NCI-H1105 (cell line): ENCODE data around the gene PSMA7.

ENCODE experiments used
- DNase-seq: peaks from one replicate; lab custom pipeline; 2025; lab: John Stamatoyannopoulos, UW

PSMA7 gene

DNA sequence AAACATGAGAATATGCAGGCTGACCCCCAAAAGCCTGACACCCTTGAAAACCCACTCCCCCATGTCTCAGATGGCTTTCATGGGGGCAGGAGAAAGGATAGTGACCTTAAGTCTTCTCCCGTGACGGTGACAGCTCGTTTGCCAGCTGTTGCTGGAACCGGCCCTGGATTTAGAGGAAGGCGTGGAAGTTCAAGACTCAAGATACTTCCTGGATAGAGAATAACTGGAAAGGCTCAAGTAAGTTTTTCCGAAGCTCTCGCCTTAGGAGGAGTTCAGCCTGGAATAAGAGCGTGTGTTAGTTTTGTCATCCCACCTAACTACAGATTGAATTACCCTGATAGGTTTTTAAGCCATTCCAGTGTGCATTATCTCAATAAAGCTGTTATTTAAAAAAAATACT is 28.1 kb upstream of the PSMA7 start:
- no peak for DNase-seq

DNA sequence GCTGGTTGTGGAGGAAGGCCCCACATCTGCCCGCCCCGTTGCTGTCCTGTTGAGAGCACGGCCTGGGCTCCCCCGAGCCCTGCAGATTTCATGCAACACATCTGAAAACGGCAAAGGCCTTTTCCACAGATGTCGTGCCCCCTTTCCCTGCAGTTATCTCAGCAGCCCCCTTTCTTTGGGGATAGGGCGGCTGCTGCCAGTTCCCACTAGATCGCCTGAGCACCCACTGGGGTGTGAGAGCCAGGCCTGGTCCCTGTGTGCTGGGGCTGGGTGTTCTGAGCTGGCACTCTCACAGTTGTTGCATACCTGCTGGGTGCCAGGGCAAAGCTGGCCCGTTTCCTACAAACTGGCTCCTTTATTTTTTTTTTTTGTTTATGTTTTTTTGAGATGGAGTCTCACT is 27.3 kb upstream of the PSMA7 start:
- no peak for DNase-seq

DNA sequence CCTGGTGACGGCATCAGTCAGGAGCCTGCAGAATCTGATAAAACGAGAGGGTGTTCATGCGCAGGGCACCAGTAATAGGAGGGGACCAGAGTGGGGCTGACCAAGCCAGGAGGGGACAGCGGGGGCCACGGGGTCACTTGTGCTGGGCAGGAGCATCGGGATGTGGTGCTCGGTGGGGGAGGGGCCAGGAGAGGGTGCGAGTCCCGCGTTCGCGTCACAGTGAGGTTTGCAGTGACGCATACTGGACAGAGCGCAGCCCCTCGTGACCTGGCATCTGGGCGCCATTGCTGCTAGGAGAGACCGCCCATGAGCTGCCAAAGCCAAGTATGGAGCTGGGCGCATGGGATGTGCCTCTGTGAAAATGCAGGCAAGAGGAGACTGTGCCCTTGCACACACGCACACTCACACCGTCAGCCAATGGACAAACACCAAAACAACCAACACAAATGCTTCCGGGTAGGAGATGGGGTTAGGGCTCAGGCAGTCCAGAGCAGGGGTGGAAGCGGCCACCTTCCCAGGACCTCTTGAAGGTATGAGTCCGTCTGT is 25.8 kb upstream of the PSMA7 start:
- no peak for DNase-seq

GRCh38 chr20:62168061-62168460 is 24.9 kb upstream of the PSMA7 start:
- DNase-seq: no peak

- no peak for DNase-seq
Observed at GRCh38 chr20:62167474-62167873, 24.3 kb upstream of the PSMA7 start.

- DNase-seq: no peak
Observed at GRCh38 chr20:62165762-62166399, 22.7 kb upstream of the PSMA7 start.

DNA sequence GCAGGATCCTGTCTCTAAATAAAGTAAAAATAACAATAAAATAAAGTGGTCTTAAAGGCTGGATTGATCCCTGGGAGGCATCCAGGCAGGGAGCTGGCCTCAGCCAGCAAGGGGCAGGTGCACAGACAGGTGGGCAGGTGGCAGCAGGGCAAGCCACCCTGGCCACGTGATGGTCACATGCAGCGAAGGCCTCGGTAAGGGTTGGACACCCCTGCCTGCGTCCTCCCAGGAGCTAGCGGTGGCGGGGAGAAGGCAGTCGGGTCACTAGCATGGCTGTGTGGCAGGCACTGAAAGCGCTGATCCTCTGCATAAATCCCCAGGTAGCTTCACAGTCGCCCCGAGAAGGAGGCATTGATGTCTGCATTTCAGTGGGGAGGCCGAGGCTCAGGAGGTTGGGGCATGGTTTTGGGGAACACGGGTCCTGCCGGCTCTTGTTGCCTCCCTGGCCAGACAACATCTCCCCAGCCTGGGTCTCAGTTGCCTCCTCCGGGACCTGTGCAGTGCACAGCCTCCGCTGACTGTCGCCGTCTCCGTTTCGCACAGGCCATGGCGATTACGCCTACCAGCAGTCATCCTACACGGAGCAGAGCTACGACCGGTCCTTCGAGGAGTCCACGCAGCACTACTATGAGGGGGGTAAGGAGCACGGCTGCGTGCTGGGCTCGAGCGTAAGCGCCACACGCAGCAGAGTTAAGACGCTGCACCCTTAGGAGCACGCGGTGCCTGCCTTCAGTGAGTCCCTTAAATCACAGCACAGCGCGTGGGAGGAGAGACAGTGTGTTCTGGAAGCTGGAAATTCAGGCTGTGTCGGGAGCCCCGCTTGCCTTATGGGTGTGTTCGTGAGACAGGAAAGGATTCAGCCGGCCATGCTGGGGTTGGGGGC is 21.9 kb upstream of the PSMA7 start:
- no peak for DNase-seq

DNA sequence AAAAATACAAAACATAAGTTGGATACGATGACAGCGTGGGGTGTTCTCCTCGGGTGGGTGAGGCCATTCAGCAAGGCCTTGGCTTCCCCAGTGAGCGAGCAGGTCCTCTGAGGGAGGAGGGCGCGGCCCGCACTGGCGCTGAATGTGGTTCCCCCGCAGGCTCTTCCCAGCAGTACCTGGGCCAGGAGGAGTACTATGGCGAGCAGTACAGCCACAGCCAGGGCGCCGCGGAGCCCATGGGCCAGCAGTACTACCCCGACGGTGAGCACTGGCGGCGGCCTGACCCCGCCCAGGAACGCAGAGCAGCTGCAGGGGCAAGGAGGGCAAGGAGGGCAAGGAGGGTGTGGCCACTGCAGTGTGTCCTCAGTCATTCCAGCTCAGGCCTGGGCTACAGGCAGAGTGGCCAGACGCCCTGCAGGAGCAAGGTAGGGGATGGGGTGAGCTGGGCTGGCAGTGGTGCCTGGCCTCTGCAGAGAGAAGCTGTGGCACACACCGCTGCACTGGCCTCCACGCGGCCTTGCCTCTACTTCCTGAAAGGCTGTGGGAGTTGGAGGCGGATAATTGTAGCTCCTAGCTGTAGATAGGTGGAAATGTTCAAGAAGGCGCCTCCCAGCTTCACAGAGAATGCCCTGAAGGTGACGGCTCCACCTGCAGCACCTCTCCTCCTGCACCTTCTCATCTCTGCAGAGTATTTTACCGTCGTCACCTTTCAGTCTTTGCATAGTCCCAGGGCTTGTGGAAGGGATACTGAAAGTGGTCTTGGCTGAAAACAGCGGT is 21.0 kb upstream of the PSMA7 start:
- no peak for DNase-seq

DNA sequence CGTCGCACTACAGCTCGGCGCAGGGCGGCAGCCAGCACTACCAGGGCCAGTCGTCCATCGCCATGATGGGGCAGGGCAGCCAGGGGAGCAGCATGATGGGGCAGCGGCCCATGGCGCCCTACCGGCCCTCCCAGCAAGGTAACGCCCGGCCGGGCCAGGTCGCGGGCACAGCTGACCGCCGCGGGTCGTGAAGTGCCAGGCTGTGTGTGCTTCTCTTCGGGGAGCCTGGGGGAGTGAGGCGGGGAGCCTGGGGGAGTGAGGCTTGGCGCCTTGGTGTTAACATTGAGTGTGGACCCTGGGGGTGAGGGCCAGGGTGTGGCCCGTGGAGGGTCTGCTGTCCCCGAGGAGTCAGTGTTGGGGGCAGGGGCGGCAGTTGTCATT is 20.3 kb upstream of the PSMA7 start:
- DNase-seq: no peak

- DNase-seq: no peak
Observed at GRCh38 chr20:62162765-62163484, 19.7 kb upstream of the PSMA7 start.

DNA sequence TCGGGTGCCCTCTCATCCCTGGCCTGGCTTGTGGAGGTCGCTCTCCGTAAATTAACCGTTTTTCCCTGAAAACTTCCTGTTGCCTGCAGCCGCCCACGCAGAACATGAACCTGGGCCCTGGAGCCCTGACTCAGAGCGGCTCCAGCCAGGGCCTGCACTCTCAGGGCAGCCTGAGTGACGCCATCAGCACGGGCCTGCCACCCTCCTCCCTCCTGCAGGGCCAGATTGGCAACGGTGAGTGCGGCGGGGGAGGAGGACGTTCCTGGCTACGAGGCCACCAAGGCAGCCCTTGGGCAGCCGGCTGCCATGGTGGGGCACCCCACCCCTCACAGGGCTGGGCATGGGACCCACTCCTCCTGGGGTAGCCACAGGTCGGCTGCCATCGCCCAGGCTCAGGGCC is 18.2 kb upstream of the PSMA7 start:
- no peak for DNase-seq

GRCh38 chr20:62160876-62161275 is 17.7 kb upstream of the PSMA7 start:
- no peak for DNase-seq

GRCh38 chr20:62160253-62160652 is 17.1 kb upstream of the PSMA7 start:
- DNase-seq: no peak

DNA sequence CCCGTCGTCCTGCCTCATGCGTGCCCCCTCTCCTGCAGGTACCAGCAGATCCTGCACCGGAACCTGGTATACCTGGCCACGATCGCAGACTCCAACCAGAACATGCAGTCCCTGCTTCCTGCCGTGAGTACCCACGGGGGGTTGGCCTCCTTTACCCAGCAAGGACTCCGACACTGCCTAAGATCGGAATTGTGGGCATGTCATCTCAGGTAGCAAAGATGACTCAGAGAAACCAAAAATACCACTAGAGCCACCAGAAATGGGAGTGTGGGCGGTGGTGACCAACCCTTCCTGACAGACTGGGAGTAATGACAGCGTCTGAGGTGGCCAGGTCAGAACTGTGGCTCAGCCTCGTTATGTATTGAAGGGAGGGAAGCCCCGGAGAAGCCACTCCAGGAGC is 16.6 kb upstream of the PSMA7 start:
- DNase-seq: no peak

DNA sequence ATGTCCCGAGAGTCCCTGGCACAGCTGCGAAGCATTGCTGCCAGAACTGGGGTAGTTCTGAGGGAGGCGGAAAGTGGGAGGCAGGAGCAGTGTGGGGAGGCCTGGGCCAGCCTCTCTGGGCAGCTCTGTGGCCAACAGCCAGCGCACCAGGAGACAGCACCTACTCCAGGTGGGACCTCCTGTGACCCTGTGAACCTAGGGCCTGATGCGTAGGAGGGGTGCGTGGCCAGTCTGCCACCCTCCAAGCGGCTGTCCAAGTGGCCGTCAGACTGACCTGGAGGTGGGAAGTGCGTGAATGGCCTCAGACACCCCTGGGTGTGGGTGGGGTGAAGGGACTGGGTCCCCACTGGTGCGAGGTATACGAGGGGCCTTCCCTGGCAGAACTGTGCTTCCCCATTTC is 15.9 kb upstream of the PSMA7 start:
- DNase-seq: no peak

GRCh38 chr20:62158541-62158940 is 15.3 kb upstream of the PSMA7 start:
- no peak for DNase-seq

DNA sequence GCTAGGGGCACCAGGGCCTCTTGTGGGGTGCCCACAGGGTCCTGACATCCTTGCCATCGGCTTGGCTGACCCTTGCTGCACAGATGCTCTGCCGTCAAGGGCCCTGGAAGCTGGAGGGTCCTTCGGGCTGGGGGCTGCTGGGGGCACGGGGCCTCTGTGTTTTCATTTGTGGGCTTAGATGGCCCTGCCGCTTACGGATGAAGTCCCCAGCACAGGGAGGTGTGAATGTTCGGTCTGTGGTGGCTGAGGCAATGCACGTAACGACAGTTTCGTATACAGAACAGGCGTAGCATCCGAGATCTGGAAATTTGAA is 14.8 kb upstream of the PSMA7 start:
- DNase-seq: no peak

DNA sequence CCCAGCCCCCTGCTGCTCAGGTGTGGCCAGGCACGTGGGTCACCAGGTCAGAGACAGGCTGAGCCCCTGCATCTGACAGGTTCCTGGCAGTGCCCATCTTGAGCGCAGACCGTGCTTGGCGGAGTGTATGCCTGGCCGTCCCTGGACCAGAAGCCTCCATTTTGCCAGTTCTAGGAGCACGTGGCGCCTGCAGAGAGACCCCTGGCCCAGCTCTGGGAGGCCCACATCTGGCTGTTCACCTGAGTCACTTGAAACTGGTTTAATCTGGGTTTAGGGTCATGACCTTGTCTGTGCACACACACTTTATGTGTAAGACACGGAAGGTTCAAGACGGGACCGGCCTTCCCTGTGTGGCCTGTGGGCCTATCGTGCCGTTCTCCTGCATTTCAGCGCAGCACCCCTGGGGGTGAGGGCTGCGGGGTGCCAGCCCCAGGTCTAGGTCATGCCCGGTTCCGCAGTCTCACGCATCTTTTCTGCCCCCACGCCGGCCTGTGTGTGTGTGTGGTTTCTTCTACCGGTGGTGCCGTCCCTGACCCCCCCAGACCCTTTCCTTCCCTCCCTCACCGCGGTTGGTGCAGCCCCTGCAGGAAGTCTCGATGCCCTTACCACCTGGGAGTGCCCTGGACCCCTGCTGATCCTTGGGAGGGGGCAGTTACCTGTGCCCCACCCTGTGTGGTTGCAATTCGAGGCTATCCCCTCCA is 14.3 kb upstream of the PSMA7 start:
- no peak for DNase-seq

DNA sequence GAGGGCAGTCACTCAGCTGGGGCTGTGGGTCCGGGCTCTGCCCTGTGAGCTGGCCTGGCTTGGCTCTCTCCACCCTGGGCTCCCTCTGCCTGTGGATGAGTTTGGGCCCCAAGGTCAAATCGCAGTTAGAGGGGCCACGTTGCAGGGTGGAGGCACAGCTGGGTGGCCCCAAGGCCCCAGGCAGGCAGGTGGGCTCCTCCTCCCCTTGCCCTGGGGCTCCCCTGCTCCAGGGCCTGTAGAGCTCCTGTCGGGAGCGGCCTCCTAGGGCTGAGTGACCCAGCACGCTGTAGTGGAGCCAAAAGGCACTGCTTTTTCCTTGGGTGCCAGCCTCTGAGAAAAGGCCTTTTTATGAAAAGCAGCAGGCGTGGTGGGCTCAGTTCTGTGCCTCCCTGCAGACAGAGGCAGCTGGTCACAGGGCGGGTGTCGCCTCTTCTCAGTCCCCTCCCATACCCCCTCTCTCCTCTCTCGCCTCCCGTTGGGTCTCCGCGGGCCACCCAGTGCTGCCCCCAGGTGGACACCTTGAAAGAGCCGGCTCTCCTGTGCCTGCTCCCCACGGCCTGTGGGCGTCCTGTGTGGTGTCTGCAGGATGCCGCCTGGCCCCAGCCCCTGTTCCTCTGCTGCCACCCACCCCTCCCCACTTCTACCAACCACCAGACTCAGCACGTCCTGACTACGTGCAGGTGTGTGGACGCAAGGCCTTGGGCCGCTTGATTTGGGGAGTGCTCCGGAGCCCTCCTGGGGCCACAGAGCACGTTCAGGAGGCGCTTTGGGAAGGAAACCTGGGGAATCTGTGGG is 13.6 kb upstream of the PSMA7 start:
- DNase-seq: no peak

DNA sequence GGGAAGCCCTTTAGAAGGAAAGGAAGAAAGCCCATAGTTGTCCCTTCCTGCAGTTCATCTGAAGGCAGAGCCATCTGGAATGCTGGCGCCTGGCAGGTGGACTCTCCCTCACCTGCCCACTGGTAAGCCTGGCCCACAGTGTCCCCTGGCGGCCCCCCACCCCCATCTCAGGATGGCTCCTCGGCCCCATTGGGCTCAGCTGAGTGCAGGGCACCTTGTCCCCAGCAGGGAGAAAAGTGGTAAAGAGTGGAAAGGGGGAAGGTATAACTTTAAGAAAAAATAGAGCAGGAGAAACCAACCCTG is 13.0 kb upstream of the PSMA7 start:
- no peak for DNase-seq
